K562 (cell line): Measurements from ENCODE around the gene DLGAP1. TPM values are rescaled to one million over a fixed set of nuclear protein-coding genes. Genes with fewer than 3 reads are reported as not detected.

Experiments
- ATAC-seq: fragments of 200-7000 bp; cut with Tn5 transposase; 3 replicates; pipeline ENCODE4 v1.9.1; 2020; ENCODE audit warnings: moderate library complexity
- BruUV-seq: library from RNA; stranded (reverse); fragments of 400-500 nt; replicated peaks from 2 replicates; lab custom pipeline; 2021; lab: Mats Ljungman, UMichigan
- CTCF ChIA-PET: fragments of 300-600 bp; formaldehyde crosslinking; extraction: SDS; loops from one replicate; lab custom pipeline; 2021; ENCODE audit warnings: low intra/inter-chr PET ratio; lab: Yijun Ruan, JAX
- POLR2A ChIA-PET: fragments of 300-600, 350-650 bp; sonication (Branson Sonifier 250); formaldehyde crosslinking; extraction: SDS; loops from one replicate; lab custom pipeline; 2021; ENCODE audit warnings: antibody characterized with exemption, inconsistent platforms; lab: Yijun Ruan, JAX
- DNase-seq, 4 experiments: peaks; one replicate each; pipeline versions ENCODE4 v3.0.0 to v3.0.0-alpha.2; 2011 to 2018; ENCODE audit warnings: low spot score in 3 of 4, mixed read lengths in 3 of 4; ENCODE audit errors: extremely low read depth in 1 of 4
- FAIRE-seq: peaks from 2 replicates; lab custom pipeline; 2011; peaks lifted over from hg19 to GRCh38; lab: Jason Lieb, UNC
- H2AFZ ChIP-seq: 2 replicates; pipeline ENCODE4 v1.6.0; 2011; ENCODE audit warnings: low read depth, low read length, control low read depth, inconsistent platforms
- H3K27ac ChIP-seq: fragments of 200-600 bp; 3 replicates; pipeline ENCODE4 v1.8.0; 2011; ENCODE audit warnings: low read depth, mild to moderate bottlenecking, control low read depth, inconsistent platforms, low read length, moderate library complexity, mixed read lengths; ENCODE audit errors: extremely low read depth
- H3K27me3 ChIP-seq, 2 experiments: fragments of 300-600 bp in 1 of 2; 2 replicates in 1 of 2; 3 replicates in 1 of 2; pipeline versions ENCODE4 v1.6.0 to v1.8.0; 2011; ENCODE audit warnings: inconsistent platforms in 2 of 2, low read length in 2 of 2, mild to moderate bottlenecking in 1 of 2, mixed read lengths in 1 of 2, moderate library complexity in 1 of 2; ENCODE audit not compliant: control insufficient read depth in 2 of 2, insufficient read depth in 2 of 2
- H3K36me3 ChIP-seq: fragments of 300-600 bp; 3 replicates; pipeline ENCODE4 v1.8.0; 2011; ENCODE audit warnings: mild to moderate bottlenecking, low read length, inconsistent platforms; ENCODE audit not compliant: control insufficient read depth, insufficient read depth
- H3K4me1 ChIP-seq, 2 experiments: fragments of 200-600 bp in 1 of 2; replicated peaks in 1 of 2; 2 replicates in 1 of 2; 3 replicates in 1 of 2; pipeline versions ENCODE4 v1.5.1 to v1.8.0; 2011; ENCODE audit warnings: inconsistent platforms in 2 of 2, low read length in 2 of 2, mild to moderate bottlenecking in 1 of 2, mixed read lengths in 1 of 2, moderate library complexity in 1 of 2; ENCODE audit not compliant: control insufficient read depth in 2 of 2, insufficient read depth in 2 of 2
- H3K4me2 ChIP-seq: 2 replicates; pipeline ENCODE4 v1.6.1; 2011; ENCODE audit warnings: low read length, control low read depth, inconsistent platforms, mixed read lengths; ENCODE audit not compliant: insufficient read depth
- H3K4me3 ChIP-seq: fragments of 200-600 bp; sonication (generic), shearing (Covaris generic); 2 replicates; pipeline ENCODE4 v1.5.1; 2016; ENCODE audit warnings: control low read depth, inconsistent platforms
- H3K79me2 ChIP-seq: fragments of 200-600 bp; 3 replicates; pipeline ENCODE4 v1.8.0; 2011; ENCODE audit warnings: low read length, inconsistent platforms; ENCODE audit not compliant: control insufficient read depth, insufficient read depth
- H3K9ac ChIP-seq, 2 experiments: 2 replicates each; pipeline versions ENCODE4 v1.6.0 to v1.6.1; 2011; ENCODE audit warnings: low read depth in 2 of 2, low read length in 2 of 2, control low read depth in 1 of 2, inconsistent platforms in 1 of 2, mild to moderate bottlenecking in 1 of 2, mixed read lengths in 1 of 2; ENCODE audit not compliant: insufficient read depth in 1 of 2
- H3K9me1 ChIP-seq: one replicate; pipeline ENCODE4 v1.6.0; 2011; ENCODE audit warnings: inconsistent platforms, mild to moderate bottlenecking, low read length, moderate library complexity; ENCODE audit not compliant: control insufficient read depth, insufficient read depth
- H3K9me3 ChIP-seq: replicated peaks from 2 replicates; pipeline ENCODE4 v1.5.1; 2011; ENCODE audit warnings: low read depth, low read length, inconsistent platforms; ENCODE audit not compliant: control insufficient read depth, insufficient read depth
- H4K20me1 ChIP-seq: replicated peaks from 2 replicates; pipeline ENCODE4 v1.6.1; 2011; ENCODE audit warnings: low read length, inconsistent platforms, mixed read lengths; ENCODE audit not compliant: control insufficient read depth, insufficient read depth
- EGR1 ChIP-seq: fragments of 450-650 bp; conservative IDR thresholded peaks from 2 replicates; pipeline ENCODE4 v1.6.1; 2017; ENCODE audit warnings: mild to moderate bottlenecking
- FIP1L1 ChIP-seq: fragments of 200-400 bp; formaldehyde crosslinking; IDR thresholded peaks from 2 replicates; pipeline ENCODE4 v1.6.1; 2018; ENCODE audit warnings: mild to moderate bottlenecking, low read depth, low read length; ENCODE audit not compliant: poor library complexity, severe bottlenecking
- HMG20B ChIP-seq: fragments of 250-450 bp; sonication (Bioruptor Pico); IDR thresholded peaks from 2 replicates; pipeline ENCODE4 v1.5.0; 2021; ENCODE audit warnings: mild to moderate bottlenecking
- MTF1 ChIP-seq: fragments of 250-450 bp; sonication (Bioruptor Pico); IDR thresholded peaks from 2 replicates; pipeline ENCODE4 v1.9.0; 2021; ENCODE audit warnings: moderate library complexity, mild to moderate bottlenecking, inconsistent platforms, borderline replicate concordance
- PBX2 ChIP-seq, 2 experiments: IDR thresholded peaks in 1 of 2; conservative IDR thresholded peaks in 1 of 2; 2 replicates each; pipeline ENCODE4 v1.6.1; 2016; ENCODE audit warnings: low read depth in 2 of 2, mild to moderate bottlenecking in 1 of 2, missing compliant biosample characterization in 1 of 2, missing genetic modification characterization in 1 of 2, moderate library complexity in 1 of 2
- ZNF77 ChIP-seq: fragments of 250-450 bp; sonication (Bioruptor Pico); IDR thresholded peaks from 2 replicates; pipeline ENCODE4 v1.5.0; 2020
- ZSCAN32 ChIP-seq: fragments of 450-650 bp; formaldehyde crosslinking; IDR thresholded peaks from 2 replicates; pipeline ENCODE4 v1.4.0; 2020; ENCODE audit warnings: mild to moderate bottlenecking, moderate library complexity
- WGBS: fragments of 100-300 bp; shearing (Covaris generic); methylation state at CpG from one replicate; pipeline ENCODE4 v1.1.6; 2016; ENCODE audit warnings: low coverage, mixed read lengths; ENCODE audit not compliant: insufficient coverage; ENCODE audit errors: missing lambda C conversion rate; 5-methylcytosine and 5-hydroxymethylcytosine counted together
- in situ Hi-C: fragments of 300-500 bp; cut with MboI; formaldehyde crosslinking; loops from 4 replicates; pipeline ENCODE4 v1.15.0; 2018; ENCODE audit warnings: inconsistent platforms, mixed read lengths
- intact Hi-C: fragments of 100-400 bp; cut with micrococcal nuclease; formaldehyde crosslinking; loops from 2 replicates; pipeline ENCODE4 v1.14.2; 2022
- polyA plus RNA-seq, 8 experiments: library from polyadenylated mRNA; depleted of rRNA in 4 of 8; stranded (reverse) in 5 of 8; unstranded in 3 of 8; fragments of >200 nt; fragmentation: Nextera tagmentation in 2 of 8; fragmentation: Illumina TruSeq in 1 of 8; extraction: Ambion mirVana in 2 of 8; extraction: Trizol in 1 of 8; gene quantifications; 2 replicates each; pipeline versions ENCODE4 v1.2.1 to v1.2.3, GENCODE V29; 2011 to 2014; ENCODE audit warnings: inconsistent platforms in 1 of 8, missing spikeins in 1 of 8
- total RNA-seq, 7 experiments: library from RNA; depleted of rRNA in 6 of 7; stranded (reverse); fragments of >200 nt in 6 of 7; fragmentation: Illumina TruSeq in 2 of 7; extraction: Trizol in 2 of 7; gene quantifications; 2 replicates each; pipeline versions ENCODE4 v1.2.1 to v1.2.3, GENCODE V29; 2011 to 2021; ENCODE audit warnings: low replicate concordance in 1 of 7
- TF ChIP-seq, protein P1 (sequence below): sonication (generic); formaldehyde crosslinking; IDR thresholded peaks from 2 replicates; pipeline ENCODE4 v1.8.0; 2022; ENCODE audit warnings: mild to moderate bottlenecking, missing genetic modification reagents

DLGAP1 gene
- total and polyA plus RNA-seq, 9 of the 15 experiments (the other 6 are each of a cell fraction or from before 2014, with no cell fraction given), result 0.04 to 0.22 (median 0.08) TPM

DNA sequence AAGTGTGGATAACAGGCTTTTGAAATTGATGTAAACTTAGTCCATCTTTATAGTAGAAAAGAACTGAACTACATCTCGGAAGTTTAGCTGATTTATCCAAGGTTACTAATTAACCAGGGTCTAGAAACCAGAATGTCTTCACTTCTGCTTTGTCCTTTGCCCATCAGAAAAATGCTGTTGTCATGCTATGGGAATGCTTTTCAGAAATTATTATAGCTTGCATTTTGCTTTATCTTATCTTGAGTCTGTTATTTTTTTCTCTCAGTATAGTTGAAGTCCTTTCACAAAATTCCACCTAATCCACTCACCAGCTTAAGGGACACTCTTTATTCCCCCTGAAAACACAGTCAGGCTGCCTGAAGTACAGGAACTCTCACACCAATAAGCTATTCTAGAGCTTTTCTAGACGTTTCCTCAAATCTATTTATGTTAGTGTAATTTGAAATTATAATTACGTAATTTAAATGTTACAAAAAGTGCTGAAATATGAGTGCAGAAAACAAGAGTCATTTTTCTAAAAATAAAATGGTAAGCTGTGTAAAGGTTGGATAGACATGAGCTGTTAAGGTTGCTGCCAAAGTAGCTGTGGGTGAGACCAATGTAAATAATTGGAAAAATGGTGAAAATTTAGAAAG is 548.9 kb downstream of the DLGAP1 start:
- Histone ChIP-seq H3K4me3 (no peak overlapping the region), H3K9ac (no peak overlapping the region), H3K36me3 (no peaks in the 10 kb centered on the region), H3K27ac (no peak overlapping the region), H3K9me1 (no peaks in the 10 kb centered on the region), H3K4me1 (no peaks in the 10 kb centered on the region), H3K9me3 (no peaks in the 10 kb centered on the region), H3K79me2 (no peaks in the 10 kb centered on the region), H3K27me3 (no peaks in the 10 kb centered on the region), H2AFZ (no peak overlapping the region), H4K20me1 (no peaks in the 10 kb centered on the region), H3K4me2 (no peak overlapping the region)
- POLR2A ChIA-PET, result interaction anchor here (0.6 kb wide), 1 partner anchor 30 kb away, joined by 3 read pairs; no protein-coding TSS in a partner anchor
- no TSS peak for BruUV-seq
- no peak for ATAC-seq
- 2% methylated on average over 3 of the region's 3 CpGs for WGBS
- CTCF ChIA-PET, result no interaction called here
- in situ Hi-C loops (no loop called here), intact Hi-C loops (no loop called here)
- no peak for TF ChIP-seq ZSCAN32 (CRISPR knock-in tag)
- TF ChIP-seq HMG20B, result no peak
- TF ChIP-seq ZNF77 (CRISPR knock-in tag), result no peak
- no peak for TF ChIP-seq EGR1
- TF ChIP-seq, protein P1, sequence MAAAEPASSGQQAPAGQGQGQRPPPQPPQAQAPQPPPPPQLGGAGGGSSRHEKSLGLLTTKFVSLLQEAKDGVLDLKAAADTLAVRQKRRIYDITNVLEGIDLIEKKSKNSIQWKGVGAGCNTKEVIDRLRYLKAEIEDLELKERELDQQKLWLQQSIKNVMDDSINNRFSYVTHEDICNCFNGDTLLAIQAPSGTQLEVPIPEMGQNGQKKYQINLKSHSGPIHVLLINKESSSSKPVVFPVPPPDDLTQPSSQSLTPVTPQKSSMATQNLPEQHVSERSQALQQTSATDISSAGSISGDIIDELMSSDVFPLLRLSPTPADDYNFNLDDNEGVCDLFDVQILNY (CRISPR knock-in tag), result no peak
- TF ChIP-seq PBX2 (CRISPR knock-in tag; IDR thresholded peaks at IDR 0.05; ENCODE audit: low read depth), result no peak
- no peak for TF ChIP-seq PBX2 (tag; conservative IDR thresholded peaks at IDR 0.05; ENCODE audit: low read depth)
- TF ChIP-seq FIP1L1, result no peak
- TF ChIP-seq MTF1 (CRISPR knock-in tag), result no peak
- FAIRE-seq, result no peak
- no peak for DNase-seq
